Activated naive CD8-positive, alpha-beta T cell treated with anti-CD3 and anti-CD28 coated beads for 36 hours (primary cell): ENCODE measurements around the gene PRDX2. TPM values are rescaled to one million over a fixed set of nuclear protein-coding genes. Genes with fewer than 3 reads are reported as not detected.

ENCODE experiments used
- total RNA-seq, 2 experiments: library from RNA; stranded (reverse); gene quantifications; one replicate each; pipeline ENCODE4 v1.2.3, GENCODE V29; 2021

Gene PRDX2
- total RNA-seq, 2 experiments from 2014 or later: 238 to 241 TPM

Other genes with a start within 250 kb of the PRDX2 start
- gene ZNF490, start 191.0 kb downstream of the PRDX2 start, total RNA-seq: 1 to 10 TPM; 7.7 to 9.2 TPM
- 10 to 100 TPM; 14.6 to 15.1 TPM for gene ZNF791, start 190.9 kb downstream of the PRDX2 start, total RNA-seq
- 100 to 1,000 TPM; 111 to 122 TPM for gene MAN2B1, start 135.1 kb downstream of the PRDX2 start, total RNA-seq
- 10 to 100 TPM; 25.7 to 26.8 TPM for gene WDR83, start 135.0 kb downstream of the PRDX2 start, total RNA-seq
- 10 to 100 TPM; 92.9 to 99.9 TPM for gene DHPS, start 119.9 kb downstream of the PRDX2 start, total RNA-seq
- gene GNG14, start 113.8 kb downstream of the PRDX2 start, total RNA-seq: not detected
- gene FBXW9, start 105.2 kb downstream of the PRDX2 start, total RNA-seq: 10 to 100 TPM; 13.1 to 13.4 TPM
- gene TNPO2, start 77.9 kb downstream of the PRDX2 start, total RNA-seq: 100 to 1,000 TPM; 125 to 134 TPM
- gene TRIR, start 67.1 kb downstream of the PRDX2 start, total RNA-seq: 100 to 1,000 TPM; 223 to 230 TPM
- gene GET3, start 64.3 kb downstream of the PRDX2 start, total RNA-seq: 10 to 100 TPM; 78.3 to 80.2 TPM
- not detected for gene BEST2, start 50.0 kb downstream of the PRDX2 start, total RNA-seq
- gene HOOK2, start 26.2 kb downstream of the PRDX2 start, total RNA-seq: 10 to 100 TPM; 13.0 to 13.8 TPM
- 100 to 1,000 TPM; 171 to 175 TPM for gene JUNB, start 10.3 kb downstream of the PRDX2 start, total RNA-seq
- 10 to 100 TPM; 25.3 to 30.5 TPM for gene THSD8, start 269 bp upstream of the PRDX2 start, total RNA-seq
- gene RNASEH2A, start 4.8 kb upstream of the PRDX2 start, total RNA-seq: 10 to 100 TPM; 46.1 to 55.5 TPM
- not detected for gene RTBDN, start 32.8 kb upstream of the PRDX2 start, total RNA-seq
- gene MAST1, start 36.7 kb upstream of the PRDX2 start, total RNA-seq: 1 to 10 TPM; 1.2 to 2.0 TPM
- 10 to 100 TPM; 21.5 to 22.2 TPM for gene DNASE2, start 79.6 kb upstream of the PRDX2 start, total RNA-seq
- under 1 TPM; 0.34 to 0.39 TPM for gene KLF1, start 85.4 kb upstream of the PRDX2 start, total RNA-seq
- gene GCDH, start 89.4 kb upstream of the PRDX2 start, total RNA-seq: 10 to 100 TPM; 41.2 to 42.5 TPM
- 1 to 10 TPM; 1.8 to 2.7 TPM for gene SYCE2, start 117.5 kb upstream of the PRDX2 start, total RNA-seq
- gene FARSA, start 131.9 kb upstream of the PRDX2 start, total RNA-seq: 100 to 1,000 TPM; 166 to 167 TPM
- gene CALR, start 136.8 kb upstream of the PRDX2 start, total RNA-seq: 100 to 1,000 TPM; 673 to 688 TPM
- gene RAD23A, start 144.1 kb upstream of the PRDX2 start, total RNA-seq: 100 to 1,000 TPM; 176 to 181 TPM
- 10 to 100 TPM; 37.1 to 37.8 TPM for gene GADD45GIP1, start 155.4 kb upstream of the PRDX2 start, total RNA-seq
- not detected for gene DAND5, start 167.8 kb upstream of the PRDX2 start, total RNA-seq
- 1 to 10 TPM; 6.3 to 8.7 TPM for gene NFIX, start 193.7 kb upstream of the PRDX2 start, total RNA-seq